SU-DHL-6 (cell line): ENCODE measurements around the gene PEAK3.

Experiments used
- H2AFZ ChIP-seq: fragments of 200-600 bp; sonication (generic); 2 replicates; pipeline ENCODE4 v1.6.1; 2014; ENCODE audit warnings: low read depth, mild to moderate bottlenecking, moderate library complexity, mixed read lengths, antibody characterized with exemption, low read length; ENCODE audit not compliant: severe bottlenecking
- H3F3A ChIP-seq: fragments of 200-600 bp; shearing (Covaris generic); 2 replicates; pipeline ENCODE4 v1.6.0; 2016; ENCODE audit warnings: antibody characterized with exemption, mild to moderate bottlenecking; ENCODE audit not compliant: insufficient read depth
- H3K27ac ChIP-seq: fragments of 200-600 bp; sonication (generic); 2 replicates; pipeline ENCODE4 v1.5.1; 2016; ENCODE audit warnings: low read depth, mild to moderate bottlenecking, low read length, moderate library complexity, mixed read lengths
- H3K27me3 ChIP-seq: fragments of 200-600 bp; sonication (generic), shearing (Covaris generic); 2 replicates; pipeline ENCODE4 v1.6.0; 2014; ENCODE audit warnings: mild to moderate bottlenecking, low read length
- H3K36me3 ChIP-seq: fragments of 200-600 bp; sonication (generic); 2 replicates; pipeline ENCODE4 v1.6.1; 2014; ENCODE audit warnings: mild to moderate bottlenecking, low read length, mixed read lengths
- H3K4me2 ChIP-seq: fragments of 300-600, 200-600 bp; shearing (Covaris generic), sonication (generic); 2 replicates; pipeline ENCODE4 v1.6.0; 2014; ENCODE audit warnings: low read length, low read depth, mild to moderate bottlenecking; ENCODE audit not compliant: poor library complexity, severe bottlenecking
- H3K4me3 ChIP-seq: fragments of 200-600 bp; sonication (generic); 2 replicates; pipeline ENCODE4 v1.5.1; 2014; ENCODE audit warnings: antibody characterized with exemption, low read length, mild to moderate bottlenecking, mixed read lengths; ENCODE audit not compliant: insufficient read depth, poor library complexity, severe bottlenecking
- H3K79me2 ChIP-seq: fragments of 200-600 bp; sonication (generic); 2 replicates; pipeline ENCODE4 v1.6.1; 2014; ENCODE audit warnings: mild to moderate bottlenecking, low read length, moderate library complexity; ENCODE audit not compliant: insufficient read depth
- H3K9ac ChIP-seq: fragments of 200-600 bp; sonication (generic); 2 replicates; pipeline ENCODE4 v1.7.0; 2014; ENCODE audit warnings: mild to moderate bottlenecking, low read length
- H3K9me2 ChIP-seq: fragments of 200-600 bp; sonication (generic); replicated peaks from 2 replicates; pipeline ENCODE4 v1.6.1; 2014; ENCODE audit warnings: low read length; ENCODE audit not compliant: insufficient read depth
- H3K9me3 ChIP-seq: fragments of 200-600 bp; sonication (generic); 2 replicates; pipeline ENCODE4 v1.6.1; 2014; ENCODE audit warnings: low read length, mixed read lengths; ENCODE audit not compliant: insufficient read depth
- H4K20me1 ChIP-seq: fragments of 200-600 bp; sonication (generic); 2 replicates; pipeline ENCODE4 v1.6.1; 2014; ENCODE audit warnings: low read depth, mild to moderate bottlenecking, antibody characterized with exemption, low read length, moderate library complexity, mixed read lengths
- CTCF ChIP-seq: fragments of 200-600 bp; sonication (generic); IDR thresholded peaks from one replicate; pipeline ENCODE4 v1.5.1; 2017; ENCODE audit warnings: antibody characterized with exemption, mild to moderate bottlenecking, low read length, moderate library complexity; ENCODE audit not compliant: insufficient read depth, poor library complexity, severe bottlenecking
- EZH2phosphoT487 ChIP-seq: fragments of 200-600 bp; sonication (generic), shearing (Covaris generic); conservative IDR thresholded peaks from 2 replicates; pipeline ENCODE4 v1.6.1; 2018; ENCODE audit warnings: mild to moderate bottlenecking, antibody characterized with exemption, low read length, moderate library complexity, mixed read lengths

The PEAK3 gene

GRCh38 chr19:2226840-2227360, 55.1 kb downstream of the PEAK3 start:
- Histone ChIP-seq H3K79me2 (peaks cover 11% of the 10 kb centered on the region), H3K9ac (peak overlapping the region; percentile 85), H3F3A (peaks cover 27% of the 10 kb centered on the region), H3K9me2 (no peaks in the 10 kb centered on the region), H3K4me2 (peak overlapping the region; percentile 88), H4K20me1 (no peaks in the 10 kb centered on the region), H3K36me3 (no peaks in the 10 kb centered on the region), H3K27me3 (no peaks in the 10 kb centered on the region), H3K27ac (peak overlapping the region; percentile 99), H2AFZ (no peak overlapping the region), H3K9me3 (no peaks in the 10 kb centered on the region), H3K4me3 (no peak overlapping the region)
- no peak for TF ChIP-seq EZH2phosphoT487
- no peak for TF ChIP-seq CTCF

- H3K4me3 ChIP-seq = no peak overlapping the region
- no peaks in the 10 kb centered on the region for H3K36me3 ChIP-seq
- H3K27me3 ChIP-seq = no peaks in the 10 kb centered on the region
- no peak for TF ChIP-seq EZH2phosphoT487
- no peak for TF ChIP-seq CTCF
- no peaks in the 10 kb centered on the region for H3K9me3 ChIP-seq
- H2AFZ ChIP-seq = no peak overlapping the region
- H4K20me1 ChIP-seq = no peaks in the 10 kb centered on the region
- H3K9me2 ChIP-seq = no peaks in the 10 kb centered on the region
- H3F3A ChIP-seq = peaks cover 27% of the 10 kb centered on the region
- H3K4me2 ChIP-seq = no peak overlapping the region
- no peak overlapping the region for H3K27ac ChIP-seq
- peaks cover 11% of the 10 kb centered on the region for H3K79me2 ChIP-seq
- H3K9ac ChIP-seq = no peak overlapping the region
Measured at GRCh38 chr19:2226051-2226839, 55.7 kb downstream of the PEAK3 start.

- Histone ChIP-seq H2AFZ (no peak overlapping the region), H3K4me3 (no peak overlapping the region), H3K27ac (no peak overlapping the region), H3K79me2 (peaks cover 11% of the 10 kb centered on the region), H4K20me1 (no peaks in the 10 kb centered on the region), H3K27me3 (no peaks in the 10 kb centered on the region), H3K9me3 (no peaks in the 10 kb centered on the region), H3K9me2 (no peaks in the 10 kb centered on the region), H3K4me2 (no peak overlapping the region), H3K9ac (no peak overlapping the region), H3F3A (peaks cover 27% of the 10 kb centered on the region), H3K36me3 (no peaks in the 10 kb centered on the region)
- TF ChIP-seq EZH2phosphoT487 (no peak), CTCF (no peak)
Measured at GRCh38 chr19:2225415-2226050, 56.4 kb downstream of the PEAK3 start.
